Smooth muscle cell (in vitro differentiated cells): ENCODE data around the gene DPH2. TPM values are rescaled to one million over a fixed set of nuclear protein-coding genes. Genes with fewer than 3 reads are reported as not detected.

Experiments used
- DNase-seq: peaks from one replicate; lab custom pipeline; 2025; ENCODE audit not compliant: unreplicated experiment; lab: John Stamatoyannopoulos, UW
- H2AFZ ChIP-seq: fragments of 200-600 bp; sonication (generic); 2 replicates; pipeline ENCODE4 v1.6.0; 2016; ENCODE audit warnings: antibody characterized with exemption, low read depth, mild to moderate bottlenecking
- H3F3A ChIP-seq: fragments of 200-600 bp; sonication (generic); 2 replicates; pipeline ENCODE4 v1.6.0; 2017; ENCODE audit warnings: antibody characterized with exemption, low read depth
- H3K27ac ChIP-seq: fragments of 200-600 bp; sonication (generic); 2 replicates; pipeline ENCODE4 v1.5.1; 2016; ENCODE audit warnings: low read depth, mild to moderate bottlenecking
- H3K27me3 ChIP-seq: fragments of 200-600 bp; sonication (generic); 2 replicates; pipeline ENCODE4 v1.6.1; 2016; ENCODE audit warnings: low read depth, mild to moderate bottlenecking
- H3K36me3 ChIP-seq: fragments of 200-600 bp; sonication (generic); 2 replicates; pipeline ENCODE4 v1.5.1; 2016; ENCODE audit warnings: low read depth
- H3K4me1 ChIP-seq: fragments of 200-600 bp; sonication (generic); 2 replicates; pipeline ENCODE4 v1.5.1; 2016; ENCODE audit warnings: low read depth
- H3K4me2 ChIP-seq: fragments of 200-600 bp; sonication (generic); 2 replicates; pipeline ENCODE4 v1.6.0; 2016; ENCODE audit warnings: mild to moderate bottlenecking
- H3K4me3 ChIP-seq: fragments of 200-600 bp; sonication (generic); 2 replicates; pipeline ENCODE4 v1.5.1; 2016; ENCODE audit warnings: mild to moderate bottlenecking
- H3K79me2 ChIP-seq: fragments of 200-600 bp; sonication (generic); 2 replicates; pipeline ENCODE4 v1.6.0; 2016; ENCODE audit warnings: low read depth, mild to moderate bottlenecking
- H3K9ac ChIP-seq: fragments of 200-600 bp; sonication (generic); 2 replicates; pipeline ENCODE4 v1.6.0; 2016; ENCODE audit warnings: low read depth
- H3K9me3 ChIP-seq: fragments of 200-600 bp; sonication (generic); replicated peaks from 2 replicates; pipeline ENCODE4 v1.5.1; 2016; ENCODE audit warnings: low read depth
- H4K20me1 ChIP-seq: fragments of 200-600 bp; sonication (generic); 2 replicates; pipeline ENCODE4 v1.6.0; 2016; ENCODE audit warnings: low read depth
- CTCF ChIP-seq: fragments of 200-600 bp; sonication (generic); IDR thresholded peaks from 2 replicates; pipeline ENCODE4 v1.5.1; 2017; ENCODE audit warnings: borderline replicate concordance, mild to moderate bottlenecking, antibody characterized with exemption; ENCODE audit not compliant: insufficient read depth, poor library complexity, severe bottlenecking
- WGBS: methylation state at CpG from one replicate; pipeline ENCODE4 v1.1.7; 2016; ENCODE audit warnings: low lambda C conversion rate; 5-methylcytosine and 5-hydroxymethylcytosine counted together
- polyA plus RNA-seq: library from polyadenylated mRNA; unstranded; fragments of >200 nt; fragmentation: Nextera tagmentation; extraction: Ambion mirVana; gene quantifications from 2 replicates; pipeline ENCODE4 v1.2.1, GENCODE V29; 2016
- total RNA-seq: library from RNA; depleted of rRNA; stranded (reverse); fragments of >200 nt; gene quantifications from 2 replicates; pipeline ENCODE4 v1.2.3, GENCODE V29; 2014

DPH2 gene
- total and polyA plus RNA-seq, 2 experiments from 2014 or later: 20.3 to 23.5 TPM

GRCh38 chr1:43938892-43939587 is 30.8 kb upstream of the DPH2 start:
- Histone ChIP-seq H3K79me2 (no peaks in the 10 kb centered on the region), H3K4me3 (no peak overlapping the region), H3K4me2 (no peak overlapping the region), H3K27me3 (peaks cover 25% of the 10 kb centered on the region), H3K9me3 (no peaks in the 10 kb centered on the region), H3K9ac (no peak overlapping the region), H3K36me3 (no peaks in the 10 kb centered on the region), H2AFZ (no peak overlapping the region), H4K20me1 (no peaks in the 10 kb centered on the region), H3K4me1 (no peaks in the 10 kb centered on the region), H3K27ac (no peak overlapping the region), H3F3A (no peaks in the 10 kb centered on the region)
- 82% methylated on average over 3 of the region's 3 CpGs for WGBS
- no peak for DNase-seq
- no peak for TF ChIP-seq CTCF

GRCh38 chr1:43942411-43942810 is 27.4 kb upstream of the DPH2 start:
- Histone ChIP-seq H2AFZ (no peak overlapping the region), H3K4me1 (peaks cover 2% of the 10 kb centered on the region), H3F3A (no peaks in the 10 kb centered on the region), H3K36me3 (no peaks in the 10 kb centered on the region), H3K79me2 (peaks cover 3% of the 10 kb centered on the region), H3K27ac (no peak overlapping the region), H4K20me1 (no peaks in the 10 kb centered on the region), H3K27me3 (peaks cover 11% of the 10 kb centered on the region), H3K9ac (no peak overlapping the region), H3K9me3 (no peaks in the 10 kb centered on the region), H3K4me2 (no peak overlapping the region), H3K4me3 (no peak overlapping the region)
- 85% methylated on average over 3 of the region's 3 CpGs for WGBS
- DNase-seq: no peak
- TF ChIP-seq CTCF: no peak

- no peak overlapping the region for H3K27ac ChIP-seq
- no peak overlapping the region for H3K9ac ChIP-seq
- no peaks in the 10 kb centered on the region for H3K36me3 ChIP-seq
- H3K4me3 ChIP-seq: no peak overlapping the region
- H3K27me3 ChIP-seq: no peaks in the 10 kb centered on the region
- no peaks in the 10 kb centered on the region for H3F3A ChIP-seq
- DNase-seq: no peak
- peaks cover 8% of the 10 kb centered on the region for H3K4me1 ChIP-seq
- H3K4me2 ChIP-seq: no peak overlapping the region
- no peak overlapping the region for H2AFZ ChIP-seq
- TF ChIP-seq CTCF: no peak
- 100% methylated on average over 1 of the region's 1 CpG for WGBS
- H4K20me1 ChIP-seq: peaks cover 5% of the 10 kb centered on the region
- peaks cover 18% of the 10 kb centered on the region for H3K79me2 ChIP-seq
- H3K9me3 ChIP-seq: no peaks in the 10 kb centered on the region
Observed at GRCh38 chr1:43944860-43945259, 24.9 kb upstream of the DPH2 start.

GRCh38 chr1:43945674-43946235 is 24.1 kb upstream of the DPH2 start:
- Histone ChIP-seq H3K4me1 (peaks cover 8% of the 10 kb centered on the region), H3K36me3 (no peaks in the 10 kb centered on the region), H3F3A (no peaks in the 10 kb centered on the region), H3K4me3 (peak overlapping the region; percentile 61), H3K9ac (no peak overlapping the region), H2AFZ (peak overlapping the region; percentile 63), H4K20me1 (peaks cover 5% of the 10 kb centered on the region), H3K79me2 (peaks cover 23% of the 10 kb centered on the region), H3K27ac (no peak overlapping the region), H3K9me3 (no peaks in the 10 kb centered on the region), H3K27me3 (no peaks in the 10 kb centered on the region), H3K4me2 (peak overlapping the region; percentile 99)
- WGBS: 82% methylated on average over 3 of the region's 3 CpGs
- no peak for TF ChIP-seq CTCF
- no peak for DNase-seq
